ENCODE measurements around the gene DOHH.

DOHH gene

GRCh38 chr19:3519126-3519525 lies 18.7 kb upstream of the DOHH start:
- Histone ChIP-seq H3K9ac (ENCODE audit: low read length) (no peak overlapping the region), H4K12ac (ENCODE audit: low read depth, low read length) (no peak overlapping the region), H3K23ac (ENCODE audit: low read length) (no peak overlapping the region), H2BK120ac (ENCODE audit: insufficient read depth, low read length, poor library complexity) (no peak overlapping the region), H2AK5ac (ENCODE audit: low read length) (no peak overlapping the region), H4K91ac (ENCODE audit: low read depth, low read length) (no peak overlapping the region), H2BK5ac (ENCODE audit: low read depth, low read length, poor library complexity) (no peak overlapping the region), H3K9me3 (ENCODE audit: insufficient read depth, low read depth, low read length) (peaks cover 3% of the 10 kb centered on the region), H3K4me1 (ENCODE audit: control insufficient read depth in 1 of 2, insufficient read depth in 2 of 2, low read length in 2 of 2) (peaks cover 20 to 33% of the 10 kb centered on the region in 2 experiments), H3K27ac (ENCODE audit: low read depth, low read length) (no peak overlapping the region), H3K79me2 (ENCODE audit: control insufficient read depth, insufficient read depth, low read length, poor library complexity) (peaks cover 15% of the 10 kb centered on the region), H3K14ac (ENCODE audit: low read length) (no peak overlapping the region), H4K8ac (ENCODE audit: low read depth, low read length) (no peak overlapping the region), H3K4me3 (ENCODE audit: low read depth, low read length) (no peak overlapping the region), H3K27me3 (ENCODE audit: insufficient read depth, low read length) (no peaks in the 10 kb centered on the region), H3K4me2 (ENCODE audit: low read length) (no peak overlapping the region), H2BK12ac (ENCODE audit: low read length) (no peak overlapping the region), H3K36me3 (ENCODE audit: control insufficient read depth in 1 of 2, insufficient read depth in 2 of 2, low read length in 2 of 2) (peaks cover 54 to 56% of the 10 kb centered on the region in 2 experiments), H2AFZ (ENCODE audit: insufficient read depth, low read length, poor library complexity) (no peak overlapping the region), H3K18ac (ENCODE audit: low read length) (no peak overlapping the region), H3K79me1 (ENCODE audit: low read length) (peaks cover 4% of the 10 kb centered on the region), H3K4ac (ENCODE audit: low read depth, low read length) (no peak overlapping the region)
- peak; percentile 90 to 92 for DNase-seq
- WGBS (ENCODE audit: extremely low coverage, insufficient coverage, insufficient read length): no CpG with 5 or more reads among the region's 18 CpGs

- no peak overlapping the region for H3K27ac ChIP-seq (ENCODE audit: low read depth, low read length)
- H3K4me1 ChIP-seq (ENCODE audit: control insufficient read depth in 1 of 2, insufficient read depth in 2 of 2, low read length in 2 of 2): peaks cover 20 to 36% of the 10 kb centered on the region in 2 experiments
- H3K4ac ChIP-seq (ENCODE audit: low read depth, low read length): peak overlapping the region; percentile 47
- no peak overlapping the region for H4K8ac ChIP-seq (ENCODE audit: low read depth, low read length)
- no peak overlapping the region for H3K9ac ChIP-seq (ENCODE audit: low read length)
- no peak overlapping the region for H2AK5ac ChIP-seq (ENCODE audit: low read length)
- no peak for DNase-seq
- no peak overlapping the region for H2BK5ac ChIP-seq (ENCODE audit: low read depth, low read length, poor library complexity)
- H3K14ac ChIP-seq (ENCODE audit: low read length): no peak overlapping the region
- H3K23ac ChIP-seq (ENCODE audit: low read length): no peak overlapping the region
- no peak overlapping the region for H3K18ac ChIP-seq (ENCODE audit: low read length)
- H3K79me1 ChIP-seq (ENCODE audit: low read length): peaks cover 4% of the 10 kb centered on the region
- peaks cover 54 to 55% of the 10 kb centered on the region in 2 experiments for H3K36me3 ChIP-seq (ENCODE audit: control insufficient read depth in 1 of 2, insufficient read depth in 2 of 2, low read length in 2 of 2)
- H2BK12ac ChIP-seq (ENCODE audit: low read length): no peak overlapping the region
- no peak overlapping the region for H2BK120ac ChIP-seq (ENCODE audit: insufficient read depth, low read length, poor library complexity)
- no CpG with 5 or more reads among the region's 2 CpGs for WGBS (ENCODE audit: extremely low coverage, insufficient coverage, insufficient read length)
- no peak overlapping the region for H2AFZ ChIP-seq (ENCODE audit: insufficient read depth, low read length, poor library complexity)
- no peak overlapping the region for H3K4me2 ChIP-seq (ENCODE audit: low read length)
- H4K12ac ChIP-seq (ENCODE audit: low read depth, low read length): no peak overlapping the region
- H3K27me3 ChIP-seq (ENCODE audit: insufficient read depth, low read length): no peaks in the 10 kb centered on the region
- H3K9me3 ChIP-seq (ENCODE audit: insufficient read depth, low read depth, low read length): peaks cover 3% of the 10 kb centered on the region
- H3K4me3 ChIP-seq (ENCODE audit: low read depth, low read length): no peak overlapping the region
- H4K91ac ChIP-seq (ENCODE audit: low read depth, low read length): no peak overlapping the region
- peaks cover 17% of the 10 kb centered on the region for H3K79me2 ChIP-seq (ENCODE audit: control insufficient read depth, insufficient read depth, low read length, poor library complexity)
Observed at GRCh38 chr19:3518659-3519058, 18.2 kb upstream of the DOHH start.

- Histone ChIP-seq H3K14ac (ENCODE audit: low read length) (no peak overlapping the region), H3K79me1 (ENCODE audit: low read length) (peaks cover 4% of the 10 kb centered on the region), H3K27ac (ENCODE audit: low read depth, low read length) (no peak overlapping the region), H2BK120ac (ENCODE audit: insufficient read depth, low read length, poor library complexity) (no peak overlapping the region), H3K27me3 (ENCODE audit: insufficient read depth, low read length) (no peaks in the 10 kb centered on the region), H3K79me2 (ENCODE audit: control insufficient read depth, insufficient read depth, low read length, poor library complexity) (peaks cover 18% of the 10 kb centered on the region), H3K4me2 (ENCODE audit: low read length) (no peak overlapping the region), H3K9me3 (ENCODE audit: insufficient read depth, low read depth, low read length) (peaks cover 3% of the 10 kb centered on the region), H4K91ac (ENCODE audit: low read depth, low read length) (no peak overlapping the region), H2BK12ac (ENCODE audit: low read length) (no peak overlapping the region), H3K4me1 (ENCODE audit: control insufficient read depth in 1 of 2, insufficient read depth in 2 of 2, low read length in 2 of 2) (peaks cover 20 to 36% of the 10 kb centered on the region in 2 experiments), H4K8ac (ENCODE audit: low read depth, low read length) (no peak overlapping the region), H3K23ac (ENCODE audit: low read length) (no peak overlapping the region), H2AK5ac (ENCODE audit: low read length) (no peak overlapping the region), H3K4ac (ENCODE audit: low read depth, low read length) (peak overlapping the region; percentile 47), H3K18ac (ENCODE audit: low read length) (no peak overlapping the region), H4K12ac (ENCODE audit: low read depth, low read length) (no peak overlapping the region), H3K36me3 (ENCODE audit: control insufficient read depth in 1 of 2, insufficient read depth in 2 of 2, low read length in 2 of 2) (peaks cover 53 to 55% of the 10 kb centered on the region in 2 experiments), H3K4me3 (ENCODE audit: low read depth, low read length) (no peak overlapping the region), H2AFZ (ENCODE audit: insufficient read depth, low read length, poor library complexity) (no peak overlapping the region), H3K9ac (ENCODE audit: low read length) (no peak overlapping the region), H2BK5ac (ENCODE audit: low read depth, low read length, poor library complexity) (no peak overlapping the region)
- DNase-seq: no peak
- no CpG with 5 or more reads among the region's 10 CpGs for WGBS (ENCODE audit: extremely low coverage, insufficient coverage, insufficient read length)
Observed at GRCh38 chr19:3518255-3518654, 17.8 kb upstream of the DOHH start.

- Histone ChIP-seq H2AFZ (ENCODE audit: insufficient read depth, low read length, poor library complexity) (no peak overlapping the region), H3K36me3 (ENCODE audit: control insufficient read depth in 1 of 2, insufficient read depth in 2 of 2, low read length in 2 of 2) (peaks cover 51 to 55% of the 10 kb centered on the region in 2 experiments), H3K27ac (ENCODE audit: low read depth, low read length) (no peak overlapping the region), H3K23ac (ENCODE audit: low read length) (no peak overlapping the region), H3K79me1 (ENCODE audit: low read length) (peaks cover 4% of the 10 kb centered on the region), H2BK12ac (ENCODE audit: low read length) (no peak overlapping the region), H3K4me1 (ENCODE audit: control insufficient read depth in 1 of 2, insufficient read depth in 2 of 2, low read length in 2 of 2) (peaks cover 20 to 36% of the 10 kb centered on the region in 2 experiments), H4K8ac (ENCODE audit: low read depth, low read length) (no peak overlapping the region), H3K14ac (ENCODE audit: low read length) (no peak overlapping the region), H3K27me3 (ENCODE audit: insufficient read depth, low read length) (no peaks in the 10 kb centered on the region), H4K91ac (ENCODE audit: low read depth, low read length) (no peak overlapping the region), H3K9ac (ENCODE audit: low read length) (no peak overlapping the region), H3K4me2 (ENCODE audit: low read length) (no peak overlapping the region), H3K9me3 (ENCODE audit: insufficient read depth, low read depth, low read length) (peaks cover 3% of the 10 kb centered on the region), H2BK5ac (ENCODE audit: low read depth, low read length, poor library complexity) (no peak overlapping the region), H2BK120ac (ENCODE audit: insufficient read depth, low read length, poor library complexity) (no peak overlapping the region), H3K4ac (ENCODE audit: low read depth, low read length) (no peak overlapping the region), H2AK5ac (ENCODE audit: low read length) (no peak overlapping the region), H4K12ac (ENCODE audit: low read depth, low read length) (no peak overlapping the region), H3K79me2 (ENCODE audit: control insufficient read depth, insufficient read depth, low read length, poor library complexity) (peaks cover 23% of the 10 kb centered on the region), H3K18ac (ENCODE audit: low read length) (no peak overlapping the region), H3K4me3 (ENCODE audit: low read depth, low read length) (no peak overlapping the region)
- WGBS (ENCODE audit: extremely low coverage, insufficient coverage, insufficient read length): no CpG with 5 or more reads among the region's 2 CpGs
- DNase-seq: no peak
Observed at GRCh38 chr19:3517638-3518037, 17.2 kb upstream of the DOHH start.
